Naive thymus-derived CD4-positive, alpha-beta T cell (primary cell): Measurements from ENCODE around the gene SLA2. TPM values are rescaled to one million over a fixed set of nuclear protein-coding genes. Genes with fewer than 3 reads are reported as not detected.
A peak's percentile ranks its signal among the peaks of the same experiment; 100 is the strongest.

ENCODE experiments used
- ATAC-seq: fragments of 150-1000 bp; cut with Tn5 transposase; 2 replicates; pipeline ENCODE4 v1.10.0; 2021; ENCODE audit warnings: mild to moderate bottlenecking, moderate library complexity
- CTCF ChIA-PET: fragments of 350-600 bp; sonication (Branson Sonifier 250); formaldehyde crosslinking; loops from one replicate; lab custom pipeline; 2021; ENCODE audit warnings: antibody characterized with exemption; lab: Charles Lee
- POLR2A ChIA-PET: fragments of 350-600 bp; sonication (Branson Sonifier 250); formaldehyde crosslinking; loops from one replicate; lab custom pipeline; 2021; ENCODE audit warnings: antibody characterized with exemption, inconsistent platforms; lab: Charles Lee
- DNase-seq, 9 donors: peaks; one replicate each; pipeline versions ENCODE4 v3.0.0 to v3.0.0-alpha.2; 2020 to 2022; ENCODE audit warnings: mixed read lengths in 1 of 9
- H3K27ac ChIP-seq: one replicate; pipeline ENCODE4 v1.7.0; 2013; ENCODE audit warnings: mild to moderate bottlenecking, low read depth, low read length, moderate library complexity
- H3K27me3 ChIP-seq, 2 donors: one replicate each; pipeline ENCODE4 v1.7.0; 2013; ENCODE audit warnings: low read length in 2 of 2, mild to moderate bottlenecking in 2 of 2, moderate library complexity in 2 of 2; ENCODE audit not compliant: control insufficient read depth in 2 of 2, insufficient read depth in 2 of 2
- H3K36me3 ChIP-seq, 3 experiments: 1 replicate in 2 of 3; 2 replicates in 1 of 3; pipeline ENCODE4 v1.7.0; 2013; ENCODE audit warnings: low read length in 3 of 3, mild to moderate bottlenecking in 3 of 3, moderate library complexity in 1 of 3; ENCODE audit not compliant: insufficient read depth in 3 of 3, control insufficient read depth in 2 of 3
- H3K4me1 ChIP-seq, 2 donors: one replicate each; pipeline ENCODE4 v1.7.0; 2013; ENCODE audit warnings: low read length in 2 of 2, mild to moderate bottlenecking in 2 of 2, moderate library complexity in 1 of 2; ENCODE audit not compliant: control insufficient read depth in 2 of 2, insufficient read depth in 2 of 2
- H3K4me3 ChIP-seq: 2 replicates; pipeline ENCODE4 v1.7.0; 2013; ENCODE audit warnings: mild to moderate bottlenecking, low read length
- H3K9me3 ChIP-seq, 3 experiments: 1 replicate in 2 of 3; 2 replicates in 1 of 3; pipeline ENCODE4 v1.7.0; 2013; ENCODE audit warnings: low read length in 3 of 3; ENCODE audit not compliant: control insufficient read depth in 2 of 3
- H3K27ac Mint-ChIP-seq, 9 donors: one replicate each; pipeline ENCODE4 v1.8.0; 2020 to 2022; ENCODE audit warnings: mixed read lengths in 9 of 9, mild to moderate bottlenecking in 8 of 9, moderate library complexity in 5 of 9, inconsistent platforms in 2 of 9
- H3K27me3 Mint-ChIP-seq, 5 donors: one replicate each; pipeline ENCODE4 v1.8.0; 2021 to 2022; ENCODE audit warnings: mixed read lengths in 5 of 5, mild to moderate bottlenecking in 1 of 5
- H3K36me3 Mint-ChIP-seq, 5 donors: one replicate each; pipeline ENCODE4 v1.8.0; 2020 to 2022; ENCODE audit warnings: mixed read lengths in 5 of 5, mild to moderate bottlenecking in 3 of 5, inconsistent platforms in 1 of 5
- H3K4me1 Mint-ChIP-seq, 7 donors: one replicate each; pipeline ENCODE4 v1.8.0; 2020 to 2022; ENCODE audit warnings: mixed read lengths in 7 of 7, mild to moderate bottlenecking in 3 of 7, inconsistent platforms in 1 of 7
- H3K4me3 Mint-ChIP-seq, 10 donors: one replicate each; pipeline ENCODE4 v1.8.0; 2020 to 2022; ENCODE audit warnings: mild to moderate bottlenecking in 10 of 10, mixed read lengths in 10 of 10, moderate library complexity in 6 of 10, inconsistent platforms in 2 of 10
- H3K9me3 Mint-ChIP-seq, 11 donors: one replicate each; pipeline ENCODE4 v1.8.0; 2020 to 2022; ENCODE audit warnings: mixed read lengths in 11 of 11, mild to moderate bottlenecking in 4 of 11, inconsistent platforms in 1 of 11, moderate library complexity in 1 of 11
- intact Hi-C, 2 donors: fragments of 100-400 bp; cut with micrococcal nuclease; formaldehyde crosslinking; loops; one replicate each; pipeline ENCODE4 v1.15.1; 2023
- polyA plus RNA-seq, 2 donors: library from polyadenylated mRNA; unstranded; fragments of 300-500 nt; fragmentation: Illumina TruSeq; gene quantifications; one replicate each; pipeline ENCODE4 v1.2.3, GENCODE V29; 2021
- total RNA-seq, 6 experiments: library from RNA in 5 of 6; stranded (reverse) in 5 of 6; gene quantifications; 1 replicate in 5 of 6; 2 replicates in 1 of 6; pipeline ENCODE4 v1.2.3 and lab custom pipeline; 2021 to 2026

Gene SLA2
- total and polyA plus RNA-seq, 7 experiments from 2014 or later = 11.0 to 80.7 (median 29.2) TPM

- H3K9me3 ChIP-seq = no peaks in the 10 kb centered on the region
- H3K4me1 ChIP-seq = peaks cover 0 to 10% of the 10 kb centered on the region in 2 donors
- Mint-ChIP-seq H3K27ac (peak overlapping the region in 1 of 9 donors; percentile 21), H3K36me3 (peaks cover 0 to 13% (median 4%) of the 10 kb centered on the region in 5 donors), H3K9me3 (peaks cover 0 to 10% (median 4%) of the 10 kb centered on the region in 11 donors), H3K4me3 (no peak overlapping the region), H3K27me3 (no peaks in the 10 kb centered on the region), H3K4me1 (peaks cover 0 to 5% (median 0%) of the 10 kb centered on the region in 7 donors)
- ChIA-PET POLR2A (no interaction called here), CTCF (no interaction called here)
- intact Hi-C loops = no loop called here
- DNase-seq (no peak), ATAC-seq (no peak)
- H3K4me3 ChIP-seq = no peak overlapping the region
- no peak overlapping the region for H3K27ac ChIP-seq
- H3K36me3 ChIP-seq = no peaks in the 10 kb centered on the region
- H3K27me3 ChIP-seq = no peaks in the 10 kb centered on the region
These were observed 83.3 kb downstream of the SLA2 start for GRCh38 chr20:36562724-36563123.

Other genes starting within 250 kb of the SLA2 start
- gene MYL9, start 104.7 kb downstream of the SLA2 start, total RNA-seq = 1 to 10 TPM in 1 of 5 experiments, under 1 TPM in 2, not detected in 2; 0.29 to 2.4 (median 0.29) TPM
- gene MYL9, start 104.7 kb downstream of the SLA2 start, polyA plus RNA-seq = not detected
- gene TGIF2, start 72.6 kb downstream of the SLA2 start, total RNA-seq = 10 to 100 TPM; 35.6 to 44.3 (median 40.7) TPM
- gene TGIF2, start 72.6 kb downstream of the SLA2 start, polyA plus RNA-seq = 10 to 100 TPM; 32.1 to 37.7 TPM
- gene RAB5IF, start 40.4 kb downstream of the SLA2 start, total RNA-seq = 100 to 1,000 TPM in 1 of 5 experiments, 10 to 100 TPM in 4; 47.9 to 100 (median 53.1) TPM
- gene RAB5IF, start 40.4 kb downstream of the SLA2 start, polyA plus RNA-seq = 100 to 1,000 TPM; 104 to 153 TPM
- 10 to 100 TPM; 20.8 to 30.6 (median 28.9) TPM for gene NDRG3, start 99.9 kb upstream of the SLA2 start, total RNA-seq
- 10 to 100 TPM; 44.1 to 49.4 TPM for gene NDRG3, start 99.9 kb upstream of the SLA2 start, polyA plus RNA-seq
- 10 to 100 TPM in 4 of 5 experiments, 1 to 10 TPM in 1; 9.2 to 27.5 (median 13.4) TPM for gene DSN1, start 127.6 kb upstream of the SLA2 start, total RNA-seq
- gene DSN1, start 127.6 kb upstream of the SLA2 start, polyA plus RNA-seq = 10 to 100 TPM in 1 of 2 donors, 1 to 10 TPM in 1; 9.0 to 10.5 TPM
- gene TLDC2, start 229.9 kb upstream of the SLA2 start, total RNA-seq = under 1 TPM in 2 of 5 experiments, not detected in 3; 0.42 to 0.49 TPM
- under 1 TPM; 0.37 to 0.38 TPM for gene TLDC2, start 229.9 kb upstream of the SLA2 start, polyA plus RNA-seq